GM20431 (cell line): Measurements from ENCODE around the gene PCCB.

ENCODE experiments used
- in situ Hi-C: fragments of 300-500 bp; cut with MseI, MboI; formaldehyde crosslinking; loops from one replicate; pipeline ENCODE4 v1.15.0; 2020; ENCODE audit warnings: low sequenced_read_pairs; ENCODE audit not compliant: unreplicated experiment

The PCCB gene

GRCh38 chr3:136375800-136376199 is 125.7 kb downstream of the PCCB start:
- in situ Hi-C loops: loop anchor here (25.0 kb wide), 1 partner anchor 362 kb away; no protein-coding TSS in a partner anchor

DNA sequence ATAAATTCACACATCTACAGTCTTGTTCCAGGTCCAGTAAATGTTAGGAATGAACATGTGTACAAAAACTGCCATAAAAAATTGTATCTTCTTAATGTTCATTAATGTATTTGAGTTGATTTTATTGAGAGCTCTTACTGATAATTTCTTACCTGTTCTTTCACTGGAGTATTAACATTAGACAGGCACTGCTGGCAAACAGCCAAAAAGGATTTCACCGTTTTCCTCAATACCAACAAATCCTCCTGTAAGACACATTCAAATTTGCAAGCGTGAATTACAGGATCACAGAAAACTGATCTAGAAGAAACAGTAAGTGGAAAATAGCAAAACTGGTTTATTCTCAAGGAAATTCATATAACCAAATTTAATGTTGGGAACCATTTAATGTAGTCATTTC is 127.4 kb downstream of the PCCB start:
- in situ Hi-C loops: loop anchor here (25.0 kb wide), 1 partner anchor 360 kb away; no protein-coding TSS in a partner anchor

DNA sequence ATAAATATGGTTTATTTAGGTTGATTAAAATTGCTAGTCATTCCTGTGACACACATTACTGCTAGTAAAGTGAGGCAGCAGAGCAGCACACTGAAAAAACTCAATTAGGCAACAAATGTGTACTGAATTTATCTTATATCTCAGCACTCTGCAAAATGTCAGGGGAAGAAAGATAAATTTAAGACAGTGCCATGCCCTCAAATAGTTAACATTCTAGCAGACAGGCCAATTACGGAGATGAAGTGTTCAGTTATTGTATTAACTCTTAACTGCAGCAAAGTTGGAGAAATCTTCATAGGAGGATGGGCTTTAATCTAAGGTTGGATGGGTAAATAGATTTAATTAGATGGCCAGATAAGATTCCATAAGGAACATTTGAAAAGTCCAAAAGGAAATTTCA is 127.9 kb downstream of the PCCB start:
- in situ Hi-C loops: loop anchor here (25.0 kb wide), 1 partner anchor 359 kb away; no protein-coding TSS in a partner anchor
